ENCODE measurements around the gene EPSTI1. TPM values are rescaled to one million over a fixed set of nuclear protein-coding genes. Genes with fewer than 3 reads are reported as not detected.

EPSTI1 gene
- total and polyA plus RNA-seq, 10 of the 15 experiments (the other 5 are each of a cell fraction or from before 2014, with no cell fraction given): 4.7 to 32.0 (median 24.2) TPM

DNA sequence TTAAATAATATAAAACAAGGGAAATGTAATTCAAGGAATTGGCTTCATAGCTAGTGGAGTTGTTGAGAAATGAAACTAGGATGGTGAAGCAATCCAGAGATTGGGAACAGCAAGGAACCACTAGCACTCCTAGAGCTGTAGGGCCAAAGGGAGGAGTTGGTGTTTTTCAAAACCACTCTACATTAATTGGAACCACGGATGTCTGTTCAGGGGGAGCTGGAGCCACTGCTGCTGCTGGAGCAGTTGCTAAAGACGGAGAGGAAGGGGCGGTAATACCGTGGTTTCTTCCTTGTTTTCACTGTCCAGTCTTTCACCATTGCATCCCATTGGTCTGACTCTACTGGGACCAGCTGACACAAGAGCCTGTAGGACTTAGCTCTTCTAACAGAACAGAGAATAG is 39.8 kb upstream of the EPSTI1 start:
- H3K27ac ChIP-seq (ENCODE audit: control insufficient read depth, insufficient read depth): no peak overlapping the region
- peaks cover 38% of the 10 kb centered on the region for H3K79me2 ChIP-seq (ENCODE audit: control insufficient read depth, insufficient read depth, low read length)
- ATAC-seq (no peak), FAIRE-seq (no peak), DNase-seq (ENCODE audit: low read depth, low spot score) (no peak)
- no peak for TF ChIP-seq CHD4 (IDR thresholded peaks at IDR 0.05)
- no peak for TF ChIP-seq CTCF (IDR thresholded peaks at IDR 0.05 in 2 of 3, conservative IDR thresholded peaks at IDR 0.05 in 1 of 3; ENCODE audit: control insufficient read depth in 2 of 3, extremely low read depth in 1 of 3, insufficient read depth in 1 of 3, low read depth in 3 of 3, low read length in 3 of 3)
- no peak for TF ChIP-seq ESRRA (IDR thresholded peaks at IDR 0.05; ENCODE audit: low read length)
- no peak for TF ChIP-seq RB1 (IDR thresholded peaks at IDR 0.05; ENCODE audit: borderline replicate concordance)
- ChIA-PET POLR2A (interaction anchor here (1.0 kb wide), 1 partner anchor 11 kb away, joined by 3 read pairs; no protein-coding TSS in a partner anchor), CTCF (interaction anchor here (0.8 to 1.3 kb wide), 6 partner anchors 8 to 62 kb away, joined by 3 to 4 read pairs (median 3); partner anchors contain the start of gene DNAJC15), SMC1A (ENCODE audit: uncharacterized antibody, unreplicated experiment) (interaction anchor here (0.9 to 11.8 kb wide), 11 partner anchors 9 to 97 kb away, joined by 3 to 150 read pairs (median 5); partner anchors contain the start of genes DNAJC15 and EPSTI1), RAD21 (ENCODE audit: unreplicated experiment) (interaction anchor here (0.5 to 1.9 kb wide), 3 partner anchors 8 to 67 kb away, joined by 3 to 4 read pairs (median 3); partner anchors contain the start of gene DNAJC15)
- WGBS (ENCODE audit: insufficient coverage, insufficient replicate concordance, low lambda C conversion rate, missing lambda C conversion rate): 89% methylated on average over 4 of the region's 4 CpGs
- no peak overlapping the region for H2AFZ ChIP-seq (ENCODE audit: control insufficient read depth, low read depth, low read length)
- H3K27me3 ChIP-seq (replicated peaks in 1 of 2; ENCODE audit: control insufficient read depth in 2 of 2, insufficient read depth in 2 of 2, low read length in 1 of 2): no peaks in the 10 kb centered on the region
- H3K4me1 ChIP-seq (ENCODE audit: control insufficient read depth, insufficient read depth, low read length): no peaks in the 10 kb centered on the region; the same call in 1 of the 2 replicates
- no peak overlapping the region for H3K9ac ChIP-seq (ENCODE audit: control insufficient read depth, insufficient read depth, low read length)
- peaks cover 6% of the 10 kb centered on the region; the same call in 1 of the 3 replicates for H3K9me3 ChIP-seq (replicated peaks; ENCODE audit: control insufficient read depth, insufficient read depth, low read length)
- intact Hi-C loops (cut with micrococcal nuclease; ENCODE audit: unreplicated experiment): no loop called here
- H3K36me3 ChIP-seq (ENCODE audit: control insufficient read depth in 2 of 2, insufficient read depth in 2 of 2, low read length in 1 of 2): peaks cover 8 to 10% of the 10 kb centered on the region in 2 experiments; a peak in 3 of 4 replicates
- H4K20me1 ChIP-seq (ENCODE audit: control insufficient read depth, insufficient read depth): no peaks in the 10 kb centered on the region; the same call in 1 of the 2 replicates
- no peak overlapping the region for H3K4me3 ChIP-seq
- no TSS peak for BruUV-seq (replicated peaks)
- in situ Hi-C loops (cut with MboI): no loop called here
- H3K4me2 ChIP-seq (ENCODE audit: control insufficient read depth, insufficient read depth): no peak overlapping the region

Measured in GM12878 (cell line).